ENCODE data around the gene LBX2. TPM values are rescaled to one million over a fixed set of nuclear protein-coding genes. Genes with fewer than 3 reads are reported as not detected.

The LBX2 gene
- total RNA-seq, 1 donor from 2014 or later = not detected

- H3K9me3 ChIP-seq (ENCODE audit: control insufficient read depth in 3 of 3, low read length in 3 of 3) = no peaks in the 10 kb centered on the region
- H3K27ac ChIP-seq (ENCODE audit: low read depth, low read length) = no peak overlapping the region
- peaks cover 27 to 30% (median 28%) of the 10 kb centered on the region in 3 donors for H3K4me1 ChIP-seq (ENCODE audit: control insufficient read depth in 3 of 3, insufficient read depth in 3 of 3, low read length in 3 of 3)
- H3K9ac ChIP-seq (ENCODE audit: low read depth in 1 of 3, low read length in 3 of 3) = no peak overlapping the region
- peaks cover 4 to 5% (median 5%) of the 10 kb centered on the region in 3 donors for H3K36me3 ChIP-seq (ENCODE audit: control insufficient read depth in 3 of 3, insufficient read depth in 3 of 3, low read length in 3 of 3)
- H3K4me3 ChIP-seq (ENCODE audit: low read length in 3 of 3) = no peak overlapping the region
- peaks cover 53 to 75% (median 66%) of the 10 kb centered on the region in 3 donors for H3K27me3 ChIP-seq (ENCODE audit: control insufficient read depth in 3 of 3, insufficient read depth in 3 of 3, low read length in 3 of 3)
Measured at GRCh38 chr2:74499940-74500577, 656 bp upstream of the LBX2 start.

DNA sequence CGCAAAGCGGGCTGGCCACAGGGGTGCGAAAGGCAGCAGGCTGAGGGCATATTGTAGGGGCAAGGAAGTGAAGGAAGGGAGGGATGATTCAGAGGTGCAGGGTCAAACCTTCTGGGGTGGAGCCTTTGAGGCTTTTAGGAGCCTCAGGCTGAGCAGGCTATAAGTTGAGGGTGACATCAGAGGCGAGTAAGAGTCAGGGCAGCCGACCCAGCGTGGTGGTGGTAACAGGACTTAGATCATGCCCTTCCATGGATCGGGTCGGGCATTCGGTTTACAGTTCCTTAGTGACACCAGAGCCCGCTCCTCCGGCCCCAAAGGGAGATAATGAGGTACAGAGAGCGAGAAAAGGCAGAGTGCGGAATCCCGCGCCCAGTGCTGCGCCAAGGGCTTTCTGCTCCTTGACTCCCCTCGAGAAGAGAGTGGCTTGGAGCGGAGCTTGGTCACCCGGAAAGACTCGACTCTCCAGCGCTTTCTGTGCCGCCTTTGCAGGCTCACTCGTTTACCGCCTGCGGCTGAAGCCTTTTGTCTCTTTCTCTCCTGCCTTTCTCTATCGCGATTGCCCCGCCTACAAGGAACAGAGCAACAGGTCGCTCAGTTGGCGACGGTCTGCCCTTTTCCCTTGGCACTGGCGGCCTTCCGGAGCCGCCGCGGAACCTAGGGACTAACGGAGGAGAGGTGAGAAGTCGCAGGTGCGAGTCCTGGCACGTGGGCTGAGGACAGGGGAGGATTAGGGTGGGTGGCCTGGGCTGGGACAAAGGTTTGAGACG, 720 bp downstream of the LBX2 start:
- H3K27me3 ChIP-seq (ENCODE audit: control insufficient read depth in 3 of 3, insufficient read depth in 3 of 3, low read length in 3 of 3) = peaks cover 47 to 70% (median 62%) of the 10 kb centered on the region in 3 donors
- H3K27ac ChIP-seq (ENCODE audit: low read depth, low read length) = no peak overlapping the region
- peaks cover 20 to 23% (median 23%) of the 10 kb centered on the region in 3 donors for H3K4me1 ChIP-seq (ENCODE audit: control insufficient read depth in 3 of 3, insufficient read depth in 3 of 3, low read length in 3 of 3)
- peak overlapping the region; percentile 29 to 68 (median 30) for H3K9ac ChIP-seq (ENCODE audit: low read depth in 1 of 3, low read length in 3 of 3)
- H3K4me3 ChIP-seq (ENCODE audit: low read length in 3 of 3) = peak overlapping the region; percentile 59 to 66 (median 60)
- no peaks in the 10 kb centered on the region for H3K9me3 ChIP-seq (ENCODE audit: control insufficient read depth in 3 of 3, low read length in 3 of 3)
- peaks cover 4 to 8% (median 5%) of the 10 kb centered on the region in 3 donors for H3K36me3 ChIP-seq (ENCODE audit: control insufficient read depth in 3 of 3, insufficient read depth in 3 of 3, low read length in 3 of 3)

- Histone ChIP-seq H3K4me1 (ENCODE audit: control insufficient read depth in 3 of 3, insufficient read depth in 3 of 3, low read length in 3 of 3) (peaks cover 19 to 23% (median 23%) of the 10 kb centered on the region in 3 donors), H3K27me3 (ENCODE audit: control insufficient read depth in 3 of 3, insufficient read depth in 3 of 3, low read length in 3 of 3) (peaks cover 47 to 64% (median 62%) of the 10 kb centered on the region in 3 donors), H3K9me3 (ENCODE audit: control insufficient read depth in 3 of 3, low read length in 3 of 3) (no peaks in the 10 kb centered on the region), H3K27ac (ENCODE audit: low read depth, low read length) (no peak overlapping the region), H3K4me3 (ENCODE audit: low read length in 3 of 3) (peak overlapping the region; percentile 59 to 66 (median 60)), H3K36me3 (ENCODE audit: control insufficient read depth in 3 of 3, insufficient read depth in 3 of 3, low read length in 3 of 3) (peaks cover 11 to 15% (median 12%) of the 10 kb centered on the region in 3 donors), H3K9ac (ENCODE audit: low read depth in 1 of 3, low read length in 3 of 3) (peak overlapping the region; percentile 28 to 40 (median 33))
Measured at GRCh38 chr2:74497777-74498499, 1.5 kb downstream of the LBX2 start.

DNA sequence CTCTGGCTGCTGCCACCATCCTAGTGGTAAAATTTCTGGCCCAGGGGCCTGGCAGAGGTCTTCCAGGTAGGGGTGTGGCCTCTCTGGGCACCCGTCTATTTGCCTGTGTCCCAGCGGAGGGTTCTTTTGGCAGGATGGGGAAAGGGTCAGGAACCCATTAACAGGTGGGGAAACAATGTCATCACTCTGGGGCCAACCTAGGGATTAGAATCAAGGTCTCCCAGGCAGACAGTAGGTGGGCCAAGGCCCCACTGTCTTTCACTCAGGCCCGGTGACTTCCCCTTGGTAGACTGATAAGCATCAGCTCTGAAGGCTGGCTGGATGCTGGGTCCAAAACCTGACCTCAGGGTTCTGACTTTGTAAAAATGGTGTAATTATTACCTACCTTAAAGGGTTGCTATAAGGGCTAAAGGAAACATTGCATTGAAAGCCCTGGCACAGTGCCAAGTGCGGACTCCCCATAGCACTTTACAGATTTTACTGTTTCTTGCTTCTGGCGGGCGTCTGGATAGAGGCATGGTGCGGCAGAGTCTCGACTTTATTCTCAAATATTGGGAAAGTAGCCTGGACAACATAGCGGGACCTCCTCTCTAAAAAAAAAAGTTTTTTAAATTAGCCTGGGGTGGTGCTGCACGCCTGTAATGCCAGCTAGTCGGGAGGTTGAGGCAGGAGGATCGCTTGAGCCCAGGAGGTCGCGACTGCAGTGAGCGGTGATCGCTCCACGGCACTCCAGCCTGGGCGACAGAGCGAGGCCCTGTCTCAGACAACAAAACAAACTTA, 2.2 kb downstream of the LBX2 start:
- H3K36me3 ChIP-seq (ENCODE audit: control insufficient read depth in 3 of 3, insufficient read depth in 3 of 3, low read length in 3 of 3) = peaks cover 19 to 23% (median 20%) of the 10 kb centered on the region in 3 donors
- peak overlapping the region; percentile 14 to 60 (median 59) for H3K4me3 ChIP-seq (ENCODE audit: low read length in 3 of 3)
- H3K27me3 ChIP-seq (ENCODE audit: control insufficient read depth in 3 of 3, insufficient read depth in 3 of 3, low read length in 3 of 3) = peaks cover 45 to 56% (median 54%) of the 10 kb centered on the region in 3 donors

GRCh38 chr2:74495440-74495839, 4.0 kb downstream of the LBX2 start:
- peaks cover 36 to 39% (median 37%) of the 10 kb centered on the region in 3 donors for H3K36me3 ChIP-seq (ENCODE audit: control insufficient read depth in 3 of 3, insufficient read depth in 3 of 3, low read length in 3 of 3)
- no peaks in the 10 kb centered on the region for H3K9me3 ChIP-seq (ENCODE audit: control insufficient read depth in 3 of 3, low read length in 3 of 3)
- no peak overlapping the region for H3K4me3 ChIP-seq (ENCODE audit: low read length in 3 of 3)
- H3K4me1 ChIP-seq (ENCODE audit: control insufficient read depth in 3 of 3, insufficient read depth in 3 of 3, low read length in 3 of 3) = peaks cover 19 to 23% (median 21%) of the 10 kb centered on the region in 3 donors
- no peak overlapping the region for H3K9ac ChIP-seq (ENCODE audit: low read depth in 1 of 3, low read length in 3 of 3)
- peaks cover 32 to 40% (median 39%) of the 10 kb centered on the region in 3 donors for H3K27me3 ChIP-seq (ENCODE audit: control insufficient read depth in 3 of 3, insufficient read depth in 3 of 3, low read length in 3 of 3)
- no peak overlapping the region for H3K27ac ChIP-seq (ENCODE audit: low read depth, low read length)

More for the DNA sequence above, 2.2 kb downstream of the LBX2 start:
- peaks cover 19 to 23% (median 21%) of the 10 kb centered on the region in 3 donors for H3K4me1 ChIP-seq (ENCODE audit: control insufficient read depth in 3 of 3, insufficient read depth in 3 of 3, low read length in 3 of 3)
- no peak overlapping the region for H3K27ac ChIP-seq (ENCODE audit: low read depth, low read length)
- no peaks in the 10 kb centered on the region for H3K9me3 ChIP-seq (ENCODE audit: control insufficient read depth in 3 of 3, low read length in 3 of 3)
- H3K9ac ChIP-seq (ENCODE audit: low read depth in 1 of 3, low read length in 3 of 3) = peak overlapping the region in 2 of 3 donors; percentile 33 to 40

- no peak overlapping the region for H3K27ac ChIP-seq (ENCODE audit: low read depth, low read length)
- H3K9me3 ChIP-seq (ENCODE audit: control insufficient read depth in 3 of 3, low read length in 3 of 3) = no peaks in the 10 kb centered on the region
- peaks cover 9 to 12% (median 11%) of the 10 kb centered on the region in 3 donors for H3K4me1 ChIP-seq (ENCODE audit: control insufficient read depth in 3 of 3, insufficient read depth in 3 of 3, low read length in 3 of 3)
- no peak overlapping the region for H3K9ac ChIP-seq (ENCODE audit: low read depth in 1 of 3, low read length in 3 of 3)
- H3K4me3 ChIP-seq (ENCODE audit: low read length in 3 of 3) = no peak overlapping the region
- peaks cover 15 to 21% (median 20%) of the 10 kb centered on the region in 3 donors for H3K27me3 ChIP-seq (ENCODE audit: control insufficient read depth in 3 of 3, insufficient read depth in 3 of 3, low read length in 3 of 3)
- peaks cover 46 to 54% (median 49%) of the 10 kb centered on the region in 3 donors for H3K36me3 ChIP-seq (ENCODE audit: control insufficient read depth in 3 of 3, insufficient read depth in 3 of 3, low read length in 3 of 3)
Measured at GRCh38 chr2:74493546-74493945, 5.9 kb downstream of the LBX2 start.

DNA sequence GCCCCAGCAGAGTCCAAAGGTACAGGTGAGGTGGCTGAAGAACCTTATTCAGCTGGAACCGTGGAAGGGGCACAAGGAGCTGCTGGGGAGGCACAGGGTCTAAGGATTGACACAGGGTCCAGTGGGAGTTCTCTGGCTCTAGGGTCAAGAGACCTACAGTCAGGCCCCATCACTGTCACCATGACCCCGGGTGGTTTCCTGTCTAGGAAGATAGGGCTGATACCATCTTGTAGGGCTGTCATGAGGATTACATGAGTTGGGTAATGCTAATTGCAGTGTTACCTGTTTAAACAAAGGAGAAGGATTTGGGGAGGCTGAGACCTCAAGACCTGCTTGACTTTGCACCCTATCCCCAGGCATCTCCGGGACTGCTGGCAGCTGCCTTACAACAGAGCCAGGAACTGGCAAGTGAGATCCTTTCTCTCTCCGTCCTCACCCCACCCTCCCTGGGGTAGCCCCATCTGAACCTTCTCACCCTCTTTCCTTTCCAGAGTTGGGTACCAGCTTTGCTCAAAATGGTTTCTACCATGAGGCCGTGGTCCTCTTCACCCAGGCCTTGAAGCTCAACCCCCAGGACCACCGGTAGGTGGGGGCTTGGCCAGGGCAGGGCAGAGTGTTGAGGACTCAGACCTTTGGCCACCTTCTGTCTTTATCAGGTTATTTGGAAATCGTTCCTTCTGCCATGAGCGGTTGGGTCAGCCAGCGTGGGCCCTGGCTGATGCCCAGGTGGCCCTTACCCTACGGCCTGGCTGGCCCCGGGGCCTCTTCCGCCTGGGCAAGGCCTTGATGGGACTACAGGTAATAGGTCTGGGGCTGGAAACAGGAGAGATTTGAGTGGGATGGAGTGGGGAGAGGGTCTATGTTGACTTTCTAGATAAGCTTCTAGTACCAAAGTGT, 7.5 kb downstream of the LBX2 start:
- H3K9ac ChIP-seq (ENCODE audit: low read depth in 1 of 3, low read length in 3 of 3) = no peak overlapping the region
- H3K27ac ChIP-seq (ENCODE audit: low read depth, low read length) = no peak overlapping the region
- no peaks in the 10 kb centered on the region for H3K4me1 ChIP-seq (ENCODE audit: control insufficient read depth in 3 of 3, insufficient read depth in 3 of 3, low read length in 3 of 3)
- no peaks in the 10 kb centered on the region for H3K9me3 ChIP-seq (ENCODE audit: control insufficient read depth in 3 of 3, low read length in 3 of 3)
- peaks cover 46 to 55% (median 50%) of the 10 kb centered on the region in 3 donors for H3K36me3 ChIP-seq (ENCODE audit: control insufficient read depth in 3 of 3, insufficient read depth in 3 of 3, low read length in 3 of 3)
- peaks cover 2 to 5% (median 4%) of the 10 kb centered on the region in 3 donors for H3K27me3 ChIP-seq (ENCODE audit: control insufficient read depth in 3 of 3, insufficient read depth in 3 of 3, low read length in 3 of 3)
- H3K4me3 ChIP-seq (ENCODE audit: low read length in 3 of 3) = no peak overlapping the region

DNA sequence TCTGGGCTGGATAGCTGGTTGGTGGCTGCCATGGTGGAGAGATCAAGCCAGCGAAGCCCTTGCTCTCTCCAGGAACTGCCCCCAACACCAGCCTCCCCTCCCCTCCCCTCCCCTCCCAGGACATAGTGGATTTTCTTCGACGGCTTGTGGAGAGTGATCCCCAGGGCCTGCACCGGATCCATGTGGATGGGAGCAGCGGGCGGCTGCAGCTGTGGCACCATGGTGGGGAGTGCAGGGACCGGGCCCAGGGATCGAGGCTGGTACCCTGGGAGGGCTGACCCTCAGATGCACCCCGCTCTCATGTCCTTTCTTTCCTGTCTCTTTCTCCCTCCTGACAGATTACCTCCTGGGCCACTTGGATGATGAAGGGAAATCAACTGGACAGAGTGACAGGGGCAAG, 9.5 kb downstream of the LBX2 start:
- H3K27me3 ChIP-seq (ENCODE audit: control insufficient read depth in 3 of 3, insufficient read depth in 3 of 3, low read length in 3 of 3) = no peaks in the 10 kb centered on the region
- H3K9me3 ChIP-seq (ENCODE audit: control insufficient read depth in 3 of 3, low read length in 3 of 3) = no peaks in the 10 kb centered on the region
- H3K4me3 ChIP-seq (ENCODE audit: low read length in 3 of 3) = no peak overlapping the region
- peaks cover 50 to 64% (median 57%) of the 10 kb centered on the region in 3 donors for H3K36me3 ChIP-seq (ENCODE audit: control insufficient read depth in 3 of 3, insufficient read depth in 3 of 3, low read length in 3 of 3)
- no peak overlapping the region for H3K9ac ChIP-seq (ENCODE audit: low read depth in 1 of 3, low read length in 3 of 3)
- no peaks in the 10 kb centered on the region for H3K4me1 ChIP-seq (ENCODE audit: control insufficient read depth in 3 of 3, insufficient read depth in 3 of 3, low read length in 3 of 3)
- H3K27ac ChIP-seq (ENCODE audit: low read depth, low read length) = no peak overlapping the region

All from skeletal muscle tissue (tissue), 4 donors.